H1 (cell line): ENCODE results near the gene PRKN. TPM values are rescaled to one million over a fixed set of nuclear protein-coding genes. Genes with fewer than 3 reads are reported as not detected.

Source experiments
- CTCF ChIA-PET: fragments of 300-600 bp; sonication (Branson Sonifier 250); formaldehyde crosslinking; loops from one replicate; lab custom pipeline; 2021; ENCODE audit not compliant: partially characterized antibody; lab: Charles Lee
- POLR2A ChIA-PET: fragments of 300-600 bp; sonication (Branson Sonifier 250); formaldehyde crosslinking; loops from one replicate; lab custom pipeline; 2021; ENCODE audit warnings: inconsistent platforms; ENCODE audit not compliant: partially characterized antibody; lab: Charles Lee
- DNase-seq, 2 experiments: peaks; one replicate each; pipeline versions ENCODE4 v3.0.0 to v3.0.0-alpha.2; 2010 to 2022; ENCODE audit warnings: low spot score in 2 of 2, low read depth in 1 of 2, mixed read lengths in 1 of 2
- FAIRE-seq: peaks from 2 replicates; lab custom pipeline; 2011; peaks lifted over from hg19 to GRCh38; lab: Jason Lieb, UNC
- H2AFZ ChIP-seq: 2 replicates; pipeline ENCODE4 v1.8.1; 2012; ENCODE audit warnings: low read length, inconsistent platforms
- H2AK5ac ChIP-seq: 2 replicates; pipeline ENCODE4 v1.6.1; 2013; ENCODE audit warnings: low read depth, low read length
- H2BK120ac ChIP-seq: replicated peaks from 2 replicates; pipeline ENCODE3; 2013; ENCODE audit warnings: low read depth, low read length, inconsistent platforms
- H2BK12ac ChIP-seq: 2 replicates; pipeline ENCODE4 v1.6.1; 2013; ENCODE audit warnings: low read depth, low read length
- H2BK15ac ChIP-seq: 2 replicates; pipeline ENCODE4 v1.6.1; 2013; ENCODE audit warnings: low read length
- H2BK20ac ChIP-seq: 2 replicates; pipeline ENCODE4 v1.6.1; 2013; ENCODE audit warnings: low read length
- H2BK5ac ChIP-seq: 2 replicates; pipeline ENCODE4 v1.6.1; 2013; ENCODE audit warnings: low read depth, low read length
- H3K14ac ChIP-seq: 2 replicates; pipeline ENCODE4 v1.6.1; 2013; ENCODE audit warnings: inconsistent platforms; ENCODE audit not compliant: insufficient read length
- H3K18ac ChIP-seq: 2 replicates; pipeline ENCODE4 v1.6.1; 2013; ENCODE audit warnings: low read length; ENCODE audit errors: extremely low read depth
- H3K23ac ChIP-seq: 2 replicates; pipeline ENCODE4 v1.6.1; 2013; ENCODE audit warnings: inconsistent platforms; ENCODE audit not compliant: insufficient read length
- H3K23me2 ChIP-seq: 2 replicates; pipeline ENCODE4 v1.6.1; 2013; ENCODE audit warnings: low read depth, low read length
- H3K27ac ChIP-seq: 2 replicates; pipeline ENCODE4 v1.6.1; 2011; ENCODE audit warnings: low read depth, low read length, inconsistent platforms
- H3K27me3 ChIP-seq, 4 experiments: replicated peaks in 1 of 4; 1 replicate in 1 of 4; 2 replicates in 3 of 4; pipeline versions ENCODE4 v1.6.1 to v1.8.1; 2011 to 2013; ENCODE audit warnings: low read length in 3 of 4, mild to moderate bottlenecking in 3 of 4, inconsistent platforms in 2 of 4, mixed read lengths in 2 of 4, moderate library complexity in 1 of 4; ENCODE audit not compliant: control insufficient read depth in 3 of 4, insufficient read depth in 3 of 4; ENCODE audit errors: extremely low read depth in 1 of 4
- H3K36me3 ChIP-seq, 4 experiments: 2 replicates each; pipeline versions ENCODE4 v1.6.1 to v1.8.1; 2011 to 2013; ENCODE audit warnings: mild to moderate bottlenecking in 4 of 4, low read length in 3 of 4, moderate library complexity in 2 of 4, control low read depth in 1 of 4, inconsistent platforms in 1 of 4; ENCODE audit not compliant: insufficient read depth in 4 of 4, control insufficient read depth in 2 of 4
- H3K4ac ChIP-seq: replicated peaks from 2 replicates; pipeline ENCODE3; 2013; ENCODE audit warnings: low read length, low read depth, mixed read lengths, inconsistent platforms; ENCODE audit not compliant: insufficient read length
- H3K4me1 ChIP-seq, 4 experiments: replicated peaks in 1 of 4; 1 replicate in 1 of 4; 2 replicates in 3 of 4; pipeline versions ENCODE4 v1.6.1 to v1.8.1; 2011 to 2013; ENCODE audit warnings: low read length in 3 of 4, inconsistent platforms in 2 of 4, mixed read lengths in 1 of 4; ENCODE audit not compliant: insufficient read depth in 4 of 4, control insufficient read depth in 3 of 4
- H3K4me2 ChIP-seq, 2 experiments: 2 replicates each; pipeline versions ENCODE4 v1.6.1 to v1.8.1; 2011 to 2013; ENCODE audit warnings: low read depth in 2 of 2, low read length in 2 of 2, control low read depth in 1 of 2, inconsistent platforms in 1 of 2, mild to moderate bottlenecking in 1 of 2; ENCODE audit not compliant: insufficient read depth in 1 of 2
- H3K4me3 ChIP-seq, 4 experiments: fragments of 200-600, 300-600 bp in 1 of 4; sonication (generic), shearing (Covaris generic), sonication (Bioruptor Twin) in 1 of 4; 2 replicates each; pipeline versions ENCODE4 v1.5.1 to v1.8.1; 2011 to 2016; ENCODE audit warnings: low read length in 4 of 4, low read depth in 3 of 4, control low read depth in 2 of 4, inconsistent platforms in 2 of 4, mild to moderate bottlenecking in 2 of 4, mixed read lengths in 1 of 4, moderate library complexity in 1 of 4; ENCODE audit not compliant: insufficient read depth in 2 of 4; ENCODE audit errors: extremely low read depth in 1 of 4
- H3K56ac ChIP-seq: replicated peaks from 2 replicates; pipeline ENCODE3; 2013; ENCODE audit warnings: low read depth, mild to moderate bottlenecking, mixed read lengths, low read length, inconsistent platforms; ENCODE audit not compliant: insufficient read length
- H3K79me1 ChIP-seq: 2 replicates; pipeline ENCODE4 v1.6.1; 2013; ENCODE audit warnings: low read depth, low read length, control low read depth
- H3K79me2 ChIP-seq, 2 experiments: 2 replicates each; pipeline versions ENCODE4 v1.6.1 to v1.8.1; 2012 to 2013; ENCODE audit warnings: low read length in 2 of 2, mild to moderate bottlenecking in 2 of 2, inconsistent platforms in 1 of 2; ENCODE audit not compliant: insufficient read depth in 2 of 2, control insufficient read depth in 1 of 2
- H3K9ac ChIP-seq, 4 experiments: replicated peaks in 1 of 4; 1 replicate in 1 of 4; 2 replicates in 3 of 4; pipeline versions ENCODE4 v1.6.1 to v1.8.1; 2011 to 2013; ENCODE audit warnings: low read depth in 3 of 4, low read length in 3 of 4, control low read depth in 2 of 4, mild to moderate bottlenecking in 2 of 4, moderate library complexity in 2 of 4, inconsistent platforms in 1 of 4; ENCODE audit errors: extremely low read depth in 1 of 4
- H3K9me3 ChIP-seq, 2 experiments: 2 replicates each; pipeline versions ENCODE4 v1.6.1 to v1.8.1; 2012 to 2013; ENCODE audit warnings: mild to moderate bottlenecking in 2 of 2, moderate library complexity in 2 of 2, control low read depth in 1 of 2, inconsistent platforms in 1 of 2, low read depth in 1 of 2, low read length in 1 of 2, mixed read lengths in 1 of 2; ENCODE audit not compliant: insufficient read depth in 2 of 2
- H4K20me1 ChIP-seq, 2 experiments: replicated peaks in 1 of 2; 2 replicates each; pipeline versions ENCODE3 to v1.8.1; 2011 to 2013; ENCODE audit warnings: inconsistent platforms in 2 of 2, low read length in 2 of 2, mild to moderate bottlenecking in 1 of 2; ENCODE audit not compliant: insufficient read depth in 2 of 2, control insufficient read depth in 1 of 2
- H4K5ac ChIP-seq: 2 replicates; pipeline ENCODE4 v1.6.1; 2013; ENCODE audit warnings: low read length, low read depth, mixed read lengths, inconsistent platforms; ENCODE audit not compliant: insufficient read length
- H4K8ac ChIP-seq: 2 replicates; pipeline ENCODE4 v1.8.0; 2013; ENCODE audit warnings: mild to moderate bottlenecking, moderate library complexity, low read length, inconsistent platforms; ENCODE audit not compliant: insufficient read depth; ENCODE audit errors: extremely low read depth
- H4K91ac ChIP-seq: replicated peaks from 2 replicates; pipeline ENCODE3; 2013; ENCODE audit warnings: low read length, mixed read lengths, inconsistent platforms; ENCODE audit not compliant: insufficient read length
- EP300 ChIP-seq, 2 experiments: IDR thresholded peaks; 1 replicate in 1 of 2; 2 replicates in 1 of 2; pipeline ENCODE4 v1.6.1; 2011 to 2012; ENCODE audit warnings: low read depth in 2 of 2, low read length in 2 of 2, mild to moderate bottlenecking in 2 of 2, borderline replicate concordance in 1 of 2, inconsistent platforms in 1 of 2, moderate library complexity in 1 of 2
- PHF8 ChIP-seq: fragments of 200-600 bp; sonication (generic); conservative IDR thresholded peaks from 2 replicates; pipeline ENCODE4 v1.7.1; 2012; ENCODE audit warnings: low read depth, mild to moderate bottlenecking, inconsistent platforms, low read length, moderate library complexity
- RAD21 ChIP-seq, 2 experiments: IDR thresholded peaks in 1 of 2; conservative IDR thresholded peaks in 1 of 2; 2 replicates each; pipeline ENCODE4 v1.6.1; 2011; ENCODE audit warnings: low read depth in 2 of 2, low read length in 2 of 2, improper control_type of control experiment in 1 of 2, inconsistent platforms in 1 of 2, mild to moderate bottlenecking in 1 of 2, moderate library complexity in 1 of 2
- SIX5 ChIP-seq: IDR thresholded peaks from 2 replicates; pipeline ENCODE4 v1.6.1; 2011; ENCODE audit warnings: mild to moderate bottlenecking, low read depth, low read length
- YY1 ChIP-seq: IDR thresholded peaks from 2 replicates; pipeline ENCODE4 v1.6.1; 2011; ENCODE audit warnings: low read depth, mild to moderate bottlenecking, low read length
- WGBS, 2 experiments: shearing (Covaris generic) in 1 of 2; methylation state at CpG; one replicate each; pipeline versions ENCODE4 v1.1.6 to v1.1.7; 2013 to 2015; ENCODE audit warnings: low lambda C conversion rate in 2 of 2, mixed read lengths in 2 of 2, inconsistent platforms in 1 of 2, low coverage in 1 of 2, missing lambda C conversion rate in 1 of 2; ENCODE audit not compliant: insufficient replicate concordance in 2 of 2, insufficient coverage in 1 of 2, insufficient read length in 1 of 2; ENCODE audit errors: extremely low coverage in 1 of 2, missing lambda C conversion rate in 1 of 2; 5-methylcytosine and 5-hydroxymethylcytosine counted together
- polyA plus RNA-seq, 7 experiments: library from polyadenylated mRNA; depleted of rRNA in 3 of 7; stranded (reverse) in 5 of 7; unstranded in 2 of 7; fragments of >200 nt in 5 of 7; fragments of 200-250 nt in 2 of 7; gene quantifications; 1 replicate in 5 of 7; 2 replicates in 1 of 7; 4 replicates in 1 of 7; pipeline versions ENCODE4 v1.2.1 to v1.2.3, GENCODE V29; 2011 to 2013; ENCODE audit warnings: missing spikeins in 2 of 7, mixed read lengths in 2 of 7
- total RNA-seq: library from RNA; stranded (reverse); fragmentation: NEBNext Ultra II Directional; extraction: Animal tissue kit (Norgen Biotek cat#: 25700); gene quantifications from 2 replicates; pipeline ENCODE4 v1.2.1, GENCODE V29; 2021
- TF ChIP-seq, protein P1 (sequence below): IDR thresholded peaks from 2 replicates; pipeline ENCODE4 v1.6.1; 2012; ENCODE audit warnings: inconsistent platforms
- TF ChIP-seq, protein P2 (sequence below): IDR thresholded peaks from 2 replicates; pipeline ENCODE4 v1.6.1; 2012; ENCODE audit warnings: inconsistent platforms

The PRKN gene
- total and polyA plus RNA-seq, 2 of the 8 experiments (the other 6 are each of a cell fraction or from before 2014, with no cell fraction given), result 0.13 to 0.29 TPM

DNA sequence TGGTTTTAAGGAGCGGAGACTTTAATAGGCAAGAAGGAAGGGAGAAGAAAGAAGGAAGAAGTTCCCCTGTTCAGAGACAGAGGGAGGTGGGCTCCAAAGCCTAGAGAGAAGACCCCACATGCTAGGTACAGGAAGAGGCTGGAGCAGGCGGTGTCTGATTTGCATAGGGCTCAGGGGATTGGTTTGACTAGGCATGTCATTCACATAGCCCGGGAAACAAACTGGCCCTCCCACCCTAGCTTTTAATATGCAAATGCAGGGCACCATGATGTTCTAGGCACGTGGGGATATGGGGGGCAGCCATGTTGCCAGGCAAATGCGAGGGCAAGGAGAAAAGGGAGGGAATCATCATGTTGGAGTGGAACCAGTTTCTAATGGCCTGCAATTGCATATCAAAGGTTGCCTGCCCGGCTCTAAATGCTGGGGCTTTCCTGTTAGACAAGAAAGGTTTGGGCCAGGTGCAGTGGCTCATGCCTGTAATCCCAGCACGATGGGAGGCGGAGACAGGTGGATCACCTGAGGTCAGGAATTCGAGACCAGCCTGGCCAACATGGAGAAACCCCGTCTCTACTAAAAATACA lies 1419.4 kb downstream of the PRKN start:
- H3K9ac ChIP-seq, result no peak overlapping the region
- FAIRE-seq, result no peak
- WGBS, 2 experiments, result 80% methylated on average over 10 of the region's 10 CpGs; no CpG with 5 or more reads in 1 of the 2 experiments
- peaks cover 0 to 6% of the 10 kb centered on the region in 2 experiments; a peak in 1 of 4 replicates for H3K9me3 ChIP-seq
- H3K23ac ChIP-seq, result no peak overlapping the region
- DNase-seq, result no peak
- CTCF ChIA-PET, result no interaction called here
- H3K23me2 ChIP-seq, result 0 out of 2 replicates have a peak, but pooled peaks cover 1% of the 10 kb centered on the region
- no peak overlapping the region for H2BK15ac ChIP-seq
- H2BK12ac ChIP-seq, result no peak overlapping the region
- no peak overlapping the region for H3K4me2 ChIP-seq
- no peak overlapping the region for H2AK5ac ChIP-seq
- no peak overlapping the region for H4K8ac ChIP-seq
- H3K4me1 ChIP-seq, result no peaks in the 10 kb centered on the region
- H3K4me3 ChIP-seq, result no peak overlapping the region
- no peak overlapping the region for H3K14ac ChIP-seq
- H3K4ac ChIP-seq, result no peak overlapping the region
- H2AFZ ChIP-seq, result no peak overlapping the region
- H3K18ac ChIP-seq, result no peak overlapping the region
- H2BK5ac ChIP-seq, result no peak overlapping the region
- no peaks in the 10 kb centered on the region for H3K79me2 ChIP-seq
- no peak overlapping the region for H4K5ac ChIP-seq
- POLR2A ChIA-PET, result no interaction called here
- no peak overlapping the region for H2BK20ac ChIP-seq
- no peaks in the 10 kb centered on the region for H4K20me1 ChIP-seq
- H3K27ac ChIP-seq, result no peak overlapping the region
- no peak overlapping the region for H3K56ac ChIP-seq
- no peaks in the 10 kb centered on the region for H3K79me1 ChIP-seq
- H3K36me3 ChIP-seq, result no peaks in the 10 kb centered on the region
- H3K27me3 ChIP-seq, result no peaks in the 10 kb centered on the region
- no peak overlapping the region for H2BK120ac ChIP-seq
- H4K91ac ChIP-seq, result no peak overlapping the region
- TF ChIP-seq PHF8 (no peak), RAD21 (IDR thresholded peaks at IDR 0.05 in 1 of 2, conservative IDR thresholded peaks at IDR 0.05 in 1 of 2; ENCODE audit: low read depth in 2 of 2, low read length in 2 of 2) (no peak), SIX5 (no peak), YY1 (0 out of 2 replicates have a peak, but pooled peaks have one; percentile 57), EP300 (IDR thresholded peaks at IDR 0.05; ENCODE audit: borderline replicate concordance in 1 of 2, low read depth in 2 of 2, low read length in 2 of 2) (no peak)
- TF ChIP-seq, protein P1, sequence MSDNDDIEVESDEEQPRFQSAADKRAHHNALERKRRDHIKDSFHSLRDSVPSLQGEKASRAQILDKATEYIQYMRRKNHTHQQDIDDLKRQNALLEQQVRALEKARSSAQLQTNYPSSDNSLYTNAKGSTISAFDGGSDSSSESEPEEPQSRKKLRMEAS, result peak; percentile 86
- TF ChIP-seq, protein P2, sequence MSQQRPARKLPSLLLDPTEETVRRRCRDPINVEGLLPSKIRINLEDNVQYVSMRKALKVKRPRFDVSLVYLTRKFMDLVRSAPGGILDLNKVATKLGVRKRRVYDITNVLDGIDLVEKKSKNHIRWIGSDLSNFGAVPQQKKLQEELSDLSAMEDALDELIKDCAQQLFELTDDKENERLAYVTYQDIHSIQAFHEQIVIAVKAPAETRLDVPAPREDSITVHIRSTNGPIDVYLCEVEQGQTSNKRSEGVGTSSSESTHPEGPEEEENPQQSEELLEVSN, result peak; percentile 93
